Measurements from ENCODE around the gene BDH1.

DNA sequence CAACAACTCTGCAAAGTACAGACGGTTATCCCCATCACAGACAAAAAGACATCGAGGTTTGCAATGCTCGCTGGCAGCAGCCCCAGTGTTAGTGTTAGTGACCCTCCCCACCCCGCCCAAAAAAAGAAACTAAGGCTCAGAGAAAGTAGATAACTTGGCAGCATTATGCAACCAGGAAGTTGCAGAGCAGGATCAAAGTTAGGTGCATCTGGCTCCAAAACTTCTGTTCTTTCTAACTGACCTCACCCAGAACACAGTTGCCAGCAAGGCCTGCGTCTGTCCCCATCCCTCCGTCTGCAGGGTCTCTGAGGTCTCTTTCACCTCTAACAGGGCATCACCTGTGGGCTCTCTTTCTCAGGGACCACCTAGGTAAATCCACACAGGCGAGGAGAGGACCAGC, 51.5 kb downstream of the BDH1 start:
- TF ChIP-seq, protein P1, sequence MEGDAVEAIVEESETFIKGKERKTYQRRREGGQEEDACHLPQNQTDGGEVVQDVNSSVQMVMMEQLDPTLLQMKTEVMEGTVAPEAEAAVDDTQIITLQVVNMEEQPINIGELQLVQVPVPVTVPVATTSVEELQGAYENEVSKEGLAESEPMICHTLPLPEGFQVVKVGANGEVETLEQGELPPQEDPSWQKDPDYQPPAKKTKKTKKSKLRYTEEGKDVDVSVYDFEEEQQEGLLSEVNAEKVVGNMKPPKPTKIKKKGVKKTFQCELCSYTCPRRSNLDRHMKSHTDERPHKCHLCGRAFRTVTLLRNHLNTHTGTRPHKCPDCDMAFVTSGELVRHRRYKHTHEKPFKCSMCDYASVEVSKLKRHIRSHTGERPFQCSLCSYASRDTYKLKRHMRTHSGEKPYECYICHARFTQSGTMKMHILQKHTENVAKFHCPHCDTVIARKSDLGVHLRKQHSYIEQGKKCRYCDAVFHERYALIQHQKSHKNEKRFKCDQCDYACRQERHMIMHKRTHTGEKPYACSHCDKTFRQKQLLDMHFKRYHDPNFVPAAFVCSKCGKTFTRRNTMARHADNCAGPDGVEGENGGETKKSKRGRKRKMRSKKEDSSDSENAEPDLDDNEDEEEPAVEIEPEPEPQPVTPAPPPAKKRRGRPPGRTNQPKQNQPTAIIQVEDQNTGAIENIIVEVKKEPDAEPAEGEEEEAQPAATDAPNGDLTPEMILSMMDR (conservative IDR thresholded peaks at IDR 0.05; ENCODE audit: low read length), result no peak
- no peak for TF ChIP-seq EZH2phosphoT487 (IDR thresholded peaks at IDR 0.05; ENCODE audit: borderline replicate concordance)
